Measurements from ENCODE around the gene NELL1.

The NELL1 gene

GRCh38 chr11:21465203-21465602 is 795.8 kb downstream of the NELL1 start:
- TF ChIP-seq, protein P1, sequence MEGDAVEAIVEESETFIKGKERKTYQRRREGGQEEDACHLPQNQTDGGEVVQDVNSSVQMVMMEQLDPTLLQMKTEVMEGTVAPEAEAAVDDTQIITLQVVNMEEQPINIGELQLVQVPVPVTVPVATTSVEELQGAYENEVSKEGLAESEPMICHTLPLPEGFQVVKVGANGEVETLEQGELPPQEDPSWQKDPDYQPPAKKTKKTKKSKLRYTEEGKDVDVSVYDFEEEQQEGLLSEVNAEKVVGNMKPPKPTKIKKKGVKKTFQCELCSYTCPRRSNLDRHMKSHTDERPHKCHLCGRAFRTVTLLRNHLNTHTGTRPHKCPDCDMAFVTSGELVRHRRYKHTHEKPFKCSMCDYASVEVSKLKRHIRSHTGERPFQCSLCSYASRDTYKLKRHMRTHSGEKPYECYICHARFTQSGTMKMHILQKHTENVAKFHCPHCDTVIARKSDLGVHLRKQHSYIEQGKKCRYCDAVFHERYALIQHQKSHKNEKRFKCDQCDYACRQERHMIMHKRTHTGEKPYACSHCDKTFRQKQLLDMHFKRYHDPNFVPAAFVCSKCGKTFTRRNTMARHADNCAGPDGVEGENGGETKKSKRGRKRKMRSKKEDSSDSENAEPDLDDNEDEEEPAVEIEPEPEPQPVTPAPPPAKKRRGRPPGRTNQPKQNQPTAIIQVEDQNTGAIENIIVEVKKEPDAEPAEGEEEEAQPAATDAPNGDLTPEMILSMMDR (IDR thresholded peaks at IDR 0.05; ENCODE audit: insufficient read depth, low read length) = no peak
- TF ChIP-seq GABPA (IDR thresholded peaks at IDR 0.05; ENCODE audit: low read depth) (no peak), SPI1 (IDR thresholded peaks at IDR 0.05; ENCODE audit: borderline replicate concordance, low read depth) (no peak), POLR2AphosphoS5 (IDR thresholded peaks at IDR 0.05; ENCODE audit: low read depth) (no peak)
- TF ChIP-seq, protein P2, sequence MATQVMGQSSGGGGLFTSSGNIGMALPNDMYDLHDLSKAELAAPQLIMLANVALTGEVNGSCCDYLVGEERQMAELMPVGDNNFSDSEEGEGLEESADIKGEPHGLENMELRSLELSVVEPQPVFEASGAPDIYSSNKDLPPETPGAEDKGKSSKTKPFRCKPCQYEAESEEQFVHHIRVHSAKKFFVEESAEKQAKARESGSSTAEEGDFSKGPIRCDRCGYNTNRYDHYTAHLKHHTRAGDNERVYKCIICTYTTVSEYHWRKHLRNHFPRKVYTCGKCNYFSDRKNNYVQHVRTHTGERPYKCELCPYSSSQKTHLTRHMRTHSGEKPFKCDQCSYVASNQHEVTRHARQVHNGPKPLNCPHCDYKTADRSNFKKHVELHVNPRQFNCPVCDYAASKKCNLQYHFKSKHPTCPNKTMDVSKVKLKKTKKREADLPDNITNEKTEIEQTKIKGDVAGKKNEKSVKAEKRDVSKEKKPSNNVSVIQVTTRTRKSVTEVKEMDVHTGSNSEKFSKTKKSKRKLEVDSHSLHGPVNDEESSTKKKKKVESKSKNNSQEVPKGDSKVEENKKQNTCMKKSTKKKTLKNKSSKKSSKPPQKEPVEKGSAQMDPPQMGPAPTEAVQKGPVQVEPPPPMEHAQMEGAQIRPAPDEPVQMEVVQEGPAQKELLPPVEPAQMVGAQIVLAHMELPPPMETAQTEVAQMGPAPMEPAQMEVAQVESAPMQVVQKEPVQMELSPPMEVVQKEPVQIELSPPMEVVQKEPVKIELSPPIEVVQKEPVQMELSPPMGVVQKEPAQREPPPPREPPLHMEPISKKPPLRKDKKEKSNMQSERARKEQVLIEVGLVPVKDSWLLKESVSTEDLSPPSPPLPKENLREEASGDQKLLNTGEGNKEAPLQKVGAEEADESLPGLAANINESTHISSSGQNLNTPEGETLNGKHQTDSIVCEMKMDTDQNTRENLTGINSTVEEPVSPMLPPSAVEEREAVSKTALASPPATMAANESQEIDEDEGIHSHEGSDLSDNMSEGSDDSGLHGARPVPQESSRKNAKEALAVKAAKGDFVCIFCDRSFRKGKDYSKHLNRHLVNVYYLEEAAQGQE (IDR thresholded peaks at IDR 0.05; ENCODE audit: insufficient replicate concordance, low read depth) = no peak
- Histone ChIP-seq H3K4me3 (replicated peaks; ENCODE audit: insufficient read depth, low read length) (no peak overlapping the region), H3K27me3 (ENCODE audit: insufficient read depth, poor library complexity, severe bottlenecking) (no peaks in the 10 kb centered on the region), H3K27ac (replicated peaks) (no peak overlapping the region)
- DNase-seq (ENCODE audit: low read depth in 1 of 2, low spot score in 1 of 2) = no peak

DNA sequence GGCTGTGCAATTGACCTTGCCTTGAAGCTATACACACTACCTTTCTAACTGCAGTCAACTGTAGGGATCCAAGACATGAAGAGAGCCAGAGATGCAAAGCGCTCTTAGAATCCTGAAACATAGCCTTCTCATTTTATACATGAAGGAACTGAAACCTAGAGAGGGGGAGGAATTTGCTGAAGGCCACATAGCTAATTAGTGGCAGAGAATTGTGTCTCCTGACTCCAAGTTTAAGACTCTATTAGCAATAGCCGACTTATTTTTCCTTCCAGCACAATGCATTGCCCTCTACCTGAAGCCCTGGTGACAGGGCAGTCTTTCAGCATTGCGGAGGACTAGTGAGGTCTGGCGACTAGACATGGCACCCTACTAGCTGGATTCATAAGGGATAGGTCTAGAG is 796.5 kb downstream of the NELL1 start:
- TF ChIP-seq POLR2AphosphoS5 (IDR thresholded peaks at IDR 0.05; ENCODE audit: low read depth) = no peak
- no peak for TF ChIP-seq GABPA (IDR thresholded peaks at IDR 0.05; ENCODE audit: low read depth)
- TF ChIP-seq, protein P1 (IDR thresholded peaks at IDR 0.05; ENCODE audit: insufficient read depth, low read length) = no peak
- no peak for TF ChIP-seq SPI1 (IDR thresholded peaks at IDR 0.05; ENCODE audit: borderline replicate concordance, low read depth)
- TF ChIP-seq, protein P2 (IDR thresholded peaks at IDR 0.05; ENCODE audit: insufficient replicate concordance, low read depth) = no peak
- no peak for DNase-seq (ENCODE audit: low read depth in 1 of 2, low spot score in 1 of 2)
- Histone ChIP-seq H3K4me3 (replicated peaks; ENCODE audit: insufficient read depth, low read length) (no peak overlapping the region), H3K27ac (replicated peaks) (no peak overlapping the region), H3K27me3 (ENCODE audit: insufficient read depth, poor library complexity, severe bottlenecking) (no peaks in the 10 kb centered on the region)

DNA sequence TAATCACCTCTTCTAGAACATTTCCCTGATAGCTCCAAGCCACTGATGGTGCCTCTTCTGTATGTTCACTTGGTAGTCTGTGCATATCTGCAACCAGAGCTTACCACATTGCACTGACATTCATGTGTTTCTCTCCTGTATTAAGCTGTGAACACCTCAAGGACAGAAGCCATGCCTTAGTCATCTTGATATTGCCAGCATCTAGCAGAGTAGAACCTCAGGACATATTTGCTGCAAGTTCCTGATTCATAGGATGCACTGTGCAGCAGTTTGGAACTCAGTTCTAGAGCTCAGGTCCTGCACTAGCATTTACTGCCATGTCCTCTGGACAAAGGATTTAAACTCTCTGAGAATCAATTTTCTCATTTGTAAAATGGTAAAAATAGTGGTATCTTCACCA is 801.1 kb downstream of the NELL1 start:
- Histone ChIP-seq H3K4me3 (replicated peaks; ENCODE audit: insufficient read depth, low read length) (no peak overlapping the region), H3K27me3 (ENCODE audit: insufficient read depth, poor library complexity, severe bottlenecking) (no peaks in the 10 kb centered on the region), H3K27ac (replicated peaks) (no peak overlapping the region)
- TF ChIP-seq, protein P1 (IDR thresholded peaks at IDR 0.05; ENCODE audit: insufficient read depth, low read length) = no peak
- TF ChIP-seq POLR2AphosphoS5 (IDR thresholded peaks at IDR 0.05; ENCODE audit: low read depth) (no peak), SPI1 (IDR thresholded peaks at IDR 0.05; ENCODE audit: borderline replicate concordance, low read depth) (no peak), GABPA (IDR thresholded peaks at IDR 0.05; ENCODE audit: low read depth) (no peak)
- TF ChIP-seq, protein P2 (IDR thresholded peaks at IDR 0.05; ENCODE audit: insufficient replicate concordance, low read depth) = no peak
- DNase-seq (ENCODE audit: low read depth in 1 of 2, low spot score in 1 of 2) = no peak
